ENCODE results near the gene PMEPA1.
A peak's percentile ranks its signal among the peaks of the same experiment; 100 is the strongest.

The PMEPA1 gene

DNA sequence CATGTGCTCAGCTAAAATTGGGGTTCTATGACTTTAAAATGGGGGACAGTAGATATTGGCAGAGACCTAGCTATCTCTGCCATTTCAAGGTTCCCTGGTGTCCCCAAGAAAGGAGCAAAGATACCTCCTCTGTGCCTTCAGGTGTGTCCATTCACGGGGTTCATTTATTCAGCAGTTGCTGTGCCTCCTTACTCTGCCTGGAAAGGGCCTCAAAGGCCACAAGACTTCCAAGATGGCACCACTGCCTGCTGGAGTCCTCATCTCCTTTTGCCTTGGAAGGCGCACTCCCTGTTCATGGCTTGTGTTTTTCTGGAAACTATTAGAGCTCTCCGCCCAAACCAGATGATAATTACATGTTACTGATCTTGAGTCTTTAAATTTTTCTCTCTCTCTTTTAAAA, 85.7 kb downstream of the PMEPA1 start:
- DNase-seq = no peak

DNA sequence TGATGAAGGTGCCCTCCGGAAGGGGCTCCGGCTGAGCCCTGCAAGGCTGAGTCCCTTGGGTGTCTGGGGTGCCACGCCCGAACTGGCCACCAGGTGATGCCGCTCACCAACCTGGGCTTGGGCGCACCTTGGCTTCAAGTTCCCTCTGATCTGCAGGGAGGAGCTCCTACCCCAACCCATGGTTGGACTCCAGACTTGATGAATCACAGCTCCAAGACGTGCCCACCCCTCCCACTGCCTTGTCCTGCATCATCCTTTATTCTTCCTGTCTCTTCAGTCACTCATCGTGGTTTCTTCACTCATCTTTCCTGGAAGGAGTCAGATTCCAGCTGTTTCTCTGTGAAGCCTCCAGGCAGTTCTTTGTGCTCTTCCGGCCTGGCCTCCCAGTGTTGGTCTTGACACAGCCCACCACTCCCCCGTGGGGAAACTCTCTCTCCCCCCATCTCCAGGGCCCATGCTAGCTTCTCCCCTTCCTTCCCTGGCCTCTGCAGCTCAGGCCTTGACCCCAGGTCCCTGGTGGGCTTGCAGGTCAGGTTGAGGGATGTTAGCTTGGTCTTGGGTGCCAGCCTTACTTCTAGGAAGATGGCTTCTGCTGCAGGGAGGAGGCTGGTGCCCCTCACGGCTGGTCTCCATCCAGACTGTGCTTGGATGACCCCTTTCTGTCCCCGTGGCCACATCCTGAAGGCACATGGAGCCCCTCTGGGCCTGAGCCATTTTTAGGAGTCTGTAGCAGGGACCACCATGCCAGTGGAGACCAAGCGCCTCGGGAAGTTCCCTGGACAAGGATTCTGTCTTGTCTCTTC, 87.0 kb downstream of the PMEPA1 start:
- DNase-seq = peak in 4 of 51 donors; percentile 3 to 19 (median 13)

DNA sequence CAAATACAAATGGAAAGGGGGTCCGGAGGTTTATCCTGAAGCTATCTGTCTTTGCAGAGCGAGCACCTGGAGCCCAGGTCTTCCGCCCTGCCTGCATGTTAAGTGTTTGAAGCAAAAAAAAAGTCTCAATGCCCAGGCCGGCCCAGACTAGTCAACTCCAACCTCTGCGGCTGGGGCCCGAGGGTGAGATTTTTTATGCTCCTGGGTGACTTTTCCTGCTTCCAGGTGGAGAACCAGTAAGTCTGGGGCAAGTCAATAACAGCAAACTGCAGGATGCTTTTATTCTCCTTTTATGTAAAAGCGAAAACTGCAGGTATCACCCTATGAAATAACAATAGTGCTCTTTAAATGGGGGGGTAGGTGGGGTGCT, 87.6 kb downstream of the PMEPA1 start:
- no peak for DNase-seq

DNA sequence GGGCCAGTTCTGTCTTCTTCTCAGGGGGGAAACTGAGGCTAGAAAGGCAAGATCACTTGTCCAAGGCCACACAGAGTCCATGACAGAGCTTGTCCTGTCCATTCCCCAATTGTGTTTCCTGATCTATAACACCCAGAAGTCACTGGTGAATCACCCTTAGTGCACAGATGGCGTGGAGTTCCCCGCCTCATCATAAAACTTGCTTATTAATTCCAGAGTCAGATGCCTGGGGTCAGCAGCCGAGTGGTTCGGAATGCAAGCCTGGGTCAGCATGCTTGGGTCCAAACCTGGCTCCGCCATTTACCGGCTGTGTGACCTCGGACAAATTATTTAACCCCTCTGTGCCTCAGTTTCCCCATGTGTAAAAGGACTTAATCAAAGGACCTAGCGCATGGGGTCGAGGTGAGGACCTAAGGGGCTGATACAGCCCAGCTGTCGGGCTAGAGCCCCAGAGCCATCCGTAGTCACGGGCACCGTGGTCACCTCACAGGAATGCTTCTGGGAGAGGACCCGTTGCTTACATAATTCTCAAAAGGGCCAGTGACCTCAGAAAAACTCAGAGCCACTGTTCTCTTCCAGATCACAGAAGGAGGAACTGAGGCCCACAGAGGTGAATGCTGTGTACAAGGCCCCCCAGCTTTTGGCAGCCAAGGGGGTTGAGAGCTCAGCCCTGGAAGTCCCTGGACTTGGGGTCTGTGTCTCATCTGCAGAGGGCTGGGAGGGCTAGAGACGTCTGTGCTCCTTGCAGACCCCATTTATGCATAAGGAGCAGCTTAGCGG, 88.2 kb downstream of the PMEPA1 start:
- DNase-seq = no peak

DNA sequence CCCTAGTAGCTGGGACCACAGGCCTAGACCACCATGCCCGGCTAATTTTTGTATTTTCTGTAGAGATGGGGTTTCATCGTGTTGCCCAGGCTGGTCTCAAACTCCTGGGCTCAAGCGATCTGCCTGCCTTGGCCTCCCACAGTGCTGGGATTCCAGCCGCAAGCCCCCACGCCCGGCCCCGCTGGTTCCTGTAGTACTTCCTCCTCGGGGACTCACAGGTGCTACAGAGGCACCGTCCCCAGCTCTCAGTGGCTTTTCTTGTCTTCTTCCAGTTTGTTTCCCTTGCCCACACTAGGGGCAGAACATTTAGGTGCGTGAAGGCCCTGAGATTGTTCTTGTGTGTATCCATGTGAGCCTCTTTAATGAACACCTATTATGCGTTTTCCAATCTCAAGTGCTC, 88.8 kb downstream of the PMEPA1 start:
- no peak for DNase-seq

DNA sequence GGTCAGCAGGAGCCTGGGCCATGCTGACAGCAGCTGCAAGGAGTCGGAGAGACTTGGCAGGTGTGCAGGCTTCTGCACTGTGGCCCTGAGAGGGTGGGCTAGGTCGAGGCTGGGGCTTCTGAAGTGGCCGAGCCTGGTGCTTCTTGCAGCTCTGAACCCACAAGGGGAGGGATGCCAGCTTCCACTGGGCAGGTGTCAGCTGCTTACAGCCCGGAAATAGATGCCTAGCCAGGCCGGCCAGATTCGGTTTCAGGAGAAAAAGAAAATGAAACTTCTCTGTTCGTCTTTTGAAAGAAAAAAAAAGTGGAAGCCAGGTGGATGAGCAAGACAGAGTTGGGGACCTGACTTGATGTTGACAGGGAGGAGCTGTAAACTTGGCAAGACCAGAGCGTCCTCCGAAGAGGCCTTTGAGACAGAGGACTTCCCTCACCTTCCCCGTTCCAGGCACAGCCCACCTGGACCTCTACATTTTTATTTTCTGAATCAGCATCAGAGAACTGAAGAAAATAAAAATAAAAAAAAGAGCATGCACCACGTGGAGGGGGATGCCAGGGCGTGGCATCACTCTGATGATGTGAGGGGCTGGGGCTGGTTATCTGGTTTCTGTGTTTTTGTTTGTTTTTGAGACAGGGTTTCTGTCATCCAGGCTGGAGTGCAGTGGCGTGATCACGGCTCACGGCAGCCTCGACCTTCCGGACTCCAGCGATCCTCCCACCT, 89.4 kb downstream of the PMEPA1 start, which contains the start of gene ZBP1:
TSS of gene ZBP1 (minus strand) at position 153 of the 717 bp plus-strand sequence. CDS start at position 22, 131 bp downstream.
- DNase-seq = no peak

DNA sequence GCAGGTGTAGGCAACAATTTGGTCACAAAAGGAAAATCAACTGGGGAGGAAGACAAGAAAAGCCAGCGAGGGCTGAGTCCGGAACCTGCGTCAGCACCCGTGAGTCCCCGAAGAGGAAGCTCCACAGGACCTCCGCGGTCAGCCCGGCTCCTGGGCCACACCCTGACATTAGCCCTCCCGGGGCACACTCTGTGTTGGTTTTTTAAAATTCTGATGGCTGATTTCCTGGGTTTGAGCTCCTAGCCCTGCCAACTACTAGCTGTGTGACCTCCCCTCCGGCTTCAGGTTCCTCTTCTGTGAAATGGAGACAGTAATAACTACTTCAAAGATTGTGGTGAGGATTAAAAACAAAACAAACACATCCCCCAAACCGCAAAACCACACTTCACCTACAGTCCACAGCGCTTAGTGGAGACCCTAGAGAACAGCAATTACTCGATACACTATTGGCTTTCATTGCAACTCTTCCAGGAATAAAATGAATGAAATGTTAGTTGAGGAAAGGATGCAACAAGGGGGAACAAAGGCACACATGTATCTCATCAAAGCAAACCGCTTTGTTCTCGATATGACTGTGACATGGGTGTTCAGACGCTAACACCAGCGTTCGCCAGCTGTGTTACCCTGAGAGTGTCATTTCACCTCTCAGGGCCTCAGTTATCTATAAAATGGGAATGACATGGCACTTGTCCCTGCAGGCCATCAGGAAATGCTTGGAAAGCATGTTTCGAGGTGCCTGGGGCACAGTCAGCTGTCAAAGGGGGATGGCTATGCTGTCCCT, 90.6 kb downstream of the PMEPA1 start:
- peak in 3 of 51 donors; percentile 8 to 22 (median 16) for DNase-seq

DNA sequence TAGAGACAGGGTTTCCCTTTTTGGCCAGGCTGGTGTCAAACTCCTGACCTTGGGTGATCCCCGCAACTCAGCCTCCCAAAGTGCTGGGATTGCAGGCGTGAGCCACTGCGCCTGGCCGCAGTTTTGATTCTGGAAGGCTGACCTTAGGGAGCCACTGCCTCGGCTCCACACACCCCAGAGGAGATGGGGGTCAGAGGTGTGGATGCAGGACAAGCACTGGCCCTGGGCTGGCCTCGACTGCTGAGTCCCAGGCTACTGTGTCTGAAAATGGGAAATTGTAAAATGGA, 91.1 kb downstream of the PMEPA1 start:
- no peak for DNase-seq

DNA sequence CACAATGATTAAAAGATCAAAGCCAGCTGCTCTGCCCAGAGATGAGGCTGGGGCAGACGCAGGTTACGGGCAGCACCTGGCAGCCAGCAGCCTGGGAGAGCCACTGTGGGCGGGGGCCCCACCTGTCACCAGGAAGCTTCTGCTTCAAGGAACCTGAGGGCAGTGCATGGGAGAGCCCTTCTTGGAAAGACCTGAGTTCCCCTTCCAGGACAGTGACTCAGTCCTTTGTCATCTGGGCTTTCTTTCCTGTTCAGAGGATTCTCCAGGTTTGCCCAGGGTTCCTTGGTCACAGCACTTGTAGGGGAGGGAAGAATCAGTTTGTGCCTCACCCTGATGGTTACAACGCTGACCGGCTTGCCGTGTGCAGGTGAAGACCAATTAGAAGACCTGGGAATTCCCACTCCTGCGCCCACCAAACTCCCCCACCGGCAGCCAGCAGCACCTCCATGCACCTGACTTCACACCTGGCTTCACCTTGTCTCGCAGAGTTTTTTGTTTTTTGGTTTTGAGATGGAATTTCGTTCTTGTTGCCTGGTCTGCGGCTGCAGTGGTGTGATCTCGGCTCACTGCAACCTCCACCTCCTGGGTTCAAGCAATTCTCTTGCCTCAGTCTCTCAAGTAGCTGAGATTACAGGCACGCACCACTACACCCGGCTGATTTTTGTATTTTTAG, 91.6 kb downstream of the PMEPA1 start:
- no peak for DNase-seq

DNA sequence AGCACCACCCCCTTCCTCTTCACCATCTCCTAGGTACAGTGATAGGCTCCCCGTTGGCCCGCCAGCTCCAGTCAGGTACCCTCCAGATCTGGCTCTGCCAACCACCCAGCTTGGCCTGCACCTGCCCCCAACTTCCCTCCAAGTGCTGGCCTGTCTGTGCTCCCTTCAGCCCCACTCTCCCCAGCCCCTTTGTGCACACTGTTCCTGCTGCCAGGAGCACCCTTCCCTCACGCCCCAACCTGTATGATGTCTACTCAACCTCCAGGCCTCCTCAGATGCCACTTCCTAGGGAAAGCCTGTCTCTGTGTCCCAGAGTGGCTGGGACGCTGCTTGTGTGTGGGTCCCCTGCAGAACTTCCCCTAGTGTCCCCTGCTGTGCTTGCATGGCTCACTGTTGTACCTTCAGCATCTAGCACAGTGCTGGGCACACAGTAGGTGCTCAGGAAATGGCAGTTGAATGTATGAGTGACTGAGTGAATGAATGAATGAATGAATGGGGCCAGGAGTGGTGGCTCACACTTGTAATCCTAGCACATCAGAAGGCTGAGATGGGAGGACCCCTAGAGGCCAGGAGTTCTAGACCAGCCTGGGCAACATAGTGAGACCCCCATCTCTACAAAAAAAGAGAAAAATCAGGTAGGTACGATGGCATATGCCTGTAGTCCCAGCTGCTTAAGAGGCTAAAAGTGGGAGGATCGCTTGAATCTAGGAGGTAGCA, 92.6 kb downstream of the PMEPA1 start:
- DNase-seq = no peak

DNA sequence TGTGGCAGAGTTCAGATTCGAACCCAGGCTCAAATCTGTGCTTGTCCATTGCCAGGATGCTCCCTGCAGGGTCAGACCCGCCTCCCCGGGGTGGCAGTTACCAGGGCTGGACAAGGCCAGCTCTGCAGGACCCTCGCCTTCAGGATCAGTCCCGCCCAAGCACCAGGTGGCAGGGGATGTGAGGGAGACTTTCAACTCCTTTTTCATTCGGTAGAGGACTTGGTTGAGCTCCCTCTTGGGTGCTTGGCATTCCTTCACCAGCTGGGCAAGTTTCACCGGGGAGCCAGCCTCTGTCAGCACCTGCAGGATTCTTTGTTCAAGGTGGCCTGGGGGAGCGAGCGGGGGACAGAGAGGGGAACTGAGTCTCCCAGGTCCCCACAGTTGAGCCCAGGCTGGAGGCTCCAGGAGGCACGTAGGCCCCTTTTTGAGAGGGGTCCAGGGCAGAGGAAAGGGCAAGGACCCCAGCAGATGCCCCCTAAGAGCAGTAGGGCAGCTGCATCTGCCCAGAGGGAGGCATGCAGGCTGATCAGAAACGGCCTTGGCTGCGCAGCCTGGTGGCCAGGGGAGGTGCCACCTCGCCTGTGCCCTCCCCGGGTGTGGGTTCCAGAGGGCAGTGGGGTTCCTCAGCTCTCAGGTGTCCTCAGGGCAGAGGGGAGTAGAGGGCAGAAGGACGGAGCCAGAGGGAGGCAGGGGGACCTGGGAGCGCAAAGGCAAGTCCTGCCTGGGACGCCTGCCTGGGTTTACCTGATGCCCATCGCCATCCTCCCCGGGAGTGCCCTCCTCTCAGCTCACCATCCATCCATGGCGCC, 93.5 kb downstream of the PMEPA1 start:
- no peak for DNase-seq

DNA sequence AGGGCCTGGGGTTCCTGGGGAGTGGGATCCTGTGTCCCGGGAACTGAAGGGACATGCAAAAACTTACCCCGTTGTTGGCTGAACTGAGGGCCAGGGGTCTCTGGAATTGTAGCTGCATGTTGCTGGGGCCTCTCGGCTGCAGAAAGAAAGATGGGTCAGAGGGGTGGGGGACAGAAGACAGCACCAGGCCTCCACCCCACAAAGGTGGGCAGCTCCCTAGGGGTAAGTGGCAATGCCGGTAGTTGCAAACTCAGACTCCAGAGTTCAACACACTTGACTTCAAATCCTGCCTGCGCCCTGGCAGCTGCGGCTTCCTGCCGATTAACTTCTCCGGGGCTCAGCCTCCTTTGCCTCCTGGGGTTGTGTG, 94.4 kb downstream of the PMEPA1 start:
- no peak for DNase-seq

DNA sequence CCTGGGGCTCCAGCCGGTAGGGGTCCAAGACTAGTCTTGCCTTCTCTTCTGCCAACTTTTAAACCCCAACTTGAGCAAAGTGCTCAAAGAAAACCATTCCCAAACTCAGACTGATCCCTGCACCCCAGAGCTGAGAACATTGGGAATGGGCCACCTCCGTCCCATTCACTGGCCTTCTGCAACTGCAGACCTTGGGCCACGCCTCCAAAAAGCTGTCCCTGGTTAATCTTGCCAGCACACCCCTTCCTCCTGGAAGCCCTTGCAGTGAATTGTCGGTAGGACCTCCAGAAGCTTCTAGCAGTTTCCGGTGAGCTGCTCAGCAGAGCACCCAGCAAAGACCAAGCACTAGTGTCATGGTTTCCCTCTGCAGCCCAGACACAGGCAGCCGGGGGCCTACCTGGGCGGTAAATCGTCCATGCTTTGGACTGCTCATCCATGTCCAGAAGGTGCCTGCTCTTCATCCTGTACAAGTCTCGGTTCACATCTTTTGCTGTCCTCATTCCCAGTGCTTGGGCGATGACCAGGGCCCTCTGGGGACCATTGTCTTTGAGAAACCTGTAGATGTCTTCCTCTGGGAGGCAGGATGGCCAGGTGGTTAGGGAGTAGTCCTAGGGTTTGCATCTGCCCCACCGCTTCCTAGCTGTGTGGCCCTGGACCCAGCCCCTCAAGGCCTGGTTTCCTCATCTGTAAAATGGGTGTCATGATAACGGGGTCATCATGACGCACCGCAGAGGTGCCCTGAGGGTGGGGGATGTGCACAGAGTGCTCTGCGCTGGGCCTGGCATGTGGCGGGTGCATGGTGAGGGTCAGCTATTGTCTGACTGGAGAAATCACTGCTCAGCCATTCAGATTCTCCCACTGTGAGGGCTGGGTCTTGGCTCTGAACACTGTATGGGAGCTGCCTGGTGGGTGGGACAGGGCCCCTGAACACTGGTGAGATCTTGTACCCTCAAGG, 95.0 kb downstream of the PMEPA1 start:
- DNase-seq = no peak

DNA sequence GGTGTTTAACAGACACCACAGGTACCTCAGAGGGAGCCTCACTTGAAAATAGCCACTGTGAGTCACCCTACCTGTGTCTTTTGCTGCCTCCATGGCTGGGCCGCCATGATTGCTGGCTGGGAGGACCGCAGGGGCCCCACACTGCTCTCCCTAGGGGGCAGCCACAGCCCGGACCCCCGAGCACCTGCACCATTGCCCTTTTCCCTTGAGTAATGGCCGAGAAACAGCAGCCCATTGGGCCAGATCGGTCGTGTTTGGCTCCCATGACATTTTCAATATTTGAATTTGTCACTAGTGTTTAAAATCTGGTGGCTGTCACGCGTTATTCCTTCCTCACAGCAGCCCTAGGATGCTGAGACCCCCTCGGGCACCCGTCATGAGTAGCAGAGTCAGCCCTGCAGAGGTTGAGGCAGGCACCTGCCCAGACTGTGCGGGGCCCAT, 96.3 kb downstream of the PMEPA1 start:
- DNase-seq = no peak

DNA sequence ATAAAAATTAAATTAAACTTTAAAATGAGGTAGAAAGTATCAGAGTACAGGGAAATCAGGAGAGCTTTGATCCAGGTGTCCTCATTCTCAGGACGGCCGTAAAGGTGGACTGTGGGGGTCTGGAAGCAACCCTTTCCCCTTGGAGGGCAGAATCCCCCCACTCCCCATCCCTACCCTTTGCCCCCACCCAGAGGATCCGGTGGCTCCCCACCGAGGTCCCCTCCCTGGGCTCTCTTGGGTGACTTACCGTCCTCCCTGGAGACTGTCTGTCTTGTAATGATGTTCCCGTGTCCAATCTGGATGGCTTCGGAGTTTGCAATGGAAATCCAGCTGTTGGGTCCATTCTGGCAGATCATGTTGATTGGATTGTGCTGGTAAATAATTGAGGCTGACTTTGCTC, 96.9 kb downstream of the PMEPA1 start:
- DNase-seq = no peak

DNA sequence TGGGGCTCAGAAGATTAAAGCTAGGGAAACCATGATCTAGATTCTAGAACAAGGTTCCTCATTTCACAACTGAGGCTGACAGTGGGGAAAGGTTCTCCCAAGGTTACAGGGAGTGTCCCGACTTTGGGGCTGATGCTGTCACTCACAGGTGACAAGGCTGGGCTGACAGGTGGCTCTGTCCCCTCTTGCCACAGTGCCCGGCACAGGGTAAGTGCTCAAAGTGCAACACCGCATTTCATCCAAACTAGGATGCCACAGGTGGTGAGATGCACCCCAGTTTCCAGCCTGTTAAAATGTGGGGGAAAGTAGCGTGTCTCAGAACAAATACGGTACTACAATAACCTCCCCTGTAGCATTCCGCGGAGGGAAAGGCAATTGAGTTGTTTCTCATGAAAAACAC, 97.4 kb downstream of the PMEPA1 start:
- DNase-seq = no peak

DNA sequence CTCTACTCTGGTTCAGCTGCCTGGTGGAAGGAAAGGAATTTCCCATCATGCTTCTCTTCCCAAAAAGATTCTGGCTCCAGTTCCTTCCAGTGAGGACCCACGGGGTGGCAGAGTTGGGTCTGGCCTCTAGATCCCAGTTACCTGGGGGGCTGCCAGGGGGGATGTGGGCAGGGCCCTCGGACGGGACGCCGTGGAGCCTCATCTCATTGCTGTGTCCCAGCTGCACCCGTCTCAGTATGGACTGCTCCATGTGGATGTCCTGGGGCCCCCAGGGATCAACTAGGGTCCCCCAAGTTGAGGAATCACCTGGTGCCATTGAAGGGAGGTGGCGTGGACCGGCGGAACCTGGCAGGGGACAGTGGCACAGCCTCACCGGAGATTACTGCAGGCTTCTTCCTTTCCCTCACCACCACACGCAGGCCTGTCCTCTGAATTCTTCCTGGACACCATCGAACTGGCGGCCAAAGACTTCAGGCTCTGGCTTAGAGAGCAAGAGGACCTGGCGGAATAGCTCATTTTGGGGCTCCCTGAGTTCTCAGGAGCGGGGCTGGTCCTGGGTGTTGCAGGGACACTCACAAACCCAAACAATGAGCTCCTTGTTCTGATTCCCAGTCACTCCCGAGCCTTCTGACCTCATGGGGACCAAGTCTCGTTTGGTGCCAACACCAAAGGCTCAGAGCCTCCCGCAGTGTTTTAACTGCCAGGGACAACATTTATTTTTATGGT, 98.1 kb downstream of the PMEPA1 start:
- peak in 14 of 51 donors; percentile 8 to 52 (median 24) for DNase-seq

Data from hypothalamus (tissue), 51 donors.